Ovary (tissue), 9 donors: ENCODE measurements around the gene RNF112. TPM values are rescaled to one million over a fixed set of nuclear protein-coding genes. Genes with fewer than 3 reads are reported as not detected.

Source experiments
- DNase-seq, 5 donors: peaks; one replicate each; pipeline ENCODE4 v3.0.0-alpha.2; 2019 to 2020
- H3K27ac ChIP-seq, 2 donors: fragments of 200-600 bp; one replicate each; pipeline versions ENCODE4 v1.5.1 to v1.8.0; 2019 to 2022
- H3K27me3 ChIP-seq: fragments of 200-600 bp; one replicate; pipeline ENCODE4 v1.8.0; 2022
- H3K36me3 ChIP-seq: fragments of 200-600 bp; sonication (generic); one replicate; pipeline ENCODE4 v1.5.1; 2019
- H3K4me1 ChIP-seq: one replicate; pipeline ENCODE4 v1.8.1; 2013; ENCODE audit warnings: mild to moderate bottlenecking, moderate library complexity; ENCODE audit not compliant: insufficient read depth
- H3K4me3 ChIP-seq: fragments of 200-600 bp; sonication (generic); one replicate; pipeline ENCODE4 v1.5.1; 2017
- H3K9me3 ChIP-seq, 2 donors: fragments of 200-600 bp in 1 of 2; sonication (generic) in 1 of 2; one replicate each; pipeline versions ENCODE4 v1.5.1 to v1.8.1; 2013 to 2019; ENCODE audit warnings: mild to moderate bottlenecking in 1 of 2, moderate library complexity in 1 of 2
- CTCF ChIP-seq, 3 donors: fragments of 450-650 bp in 2 of 3; fragments of 200-600 bp in 1 of 3; IDR thresholded peaks; one replicate each; pipeline versions ENCODE4 v1.5.1 to v1.8.0; 2016 to 2022; ENCODE audit warnings: antibody characterized with exemption in 3 of 3, mild to moderate bottlenecking in 1 of 3
- EP300 ChIP-seq: sonication (generic); formaldehyde crosslinking; IDR thresholded peaks from one replicate; pipeline ENCODE4 v1.6.1; 2017; ENCODE audit warnings: antibody characterized with exemption
- POLR2A ChIP-seq: fragments of 450-650 bp; IDR thresholded peaks from one replicate; pipeline ENCODE4 v1.6.1; 2017; ENCODE audit warnings: antibody characterized with exemption, mild to moderate bottlenecking, moderate library complexity
- WGBS, 3 donors: extraction: QIAGEN DNeasy Blood & Tissue Kit in 1 of 3; methylation state at CpG; one replicate each; pipeline versions ENCODE4 v1.1.5 to v1.1.7; 2013 to 2017; 5-methylcytosine and 5-hydroxymethylcytosine counted together
- intact Hi-C, 4 donors: fragments of 100-400 bp; cut with DNase I; formaldehyde crosslinking; loops; one replicate each; pipeline versions ENCODE4 v1.11.0 to v1.15.1; 2022 to 2023
- polyA plus RNA-seq, 2 donors: library from polyadenylated mRNA; stranded (reverse); fragments of 200-250 nt in 1 of 2; fragments of 350-450 nt in 1 of 2; fragmentation: Illumina TruSeq in 1 of 2; extraction: RNeasy Lipid Tissue Mini Kit (QIAGEN cat#74804) in 1 of 2; gene quantifications; one replicate each; pipeline ENCODE4 v1.2.3, GENCODE V29; 2013 to 2014
- total RNA-seq, 7 donors: library from RNA; depleted of rRNA in 2 of 7; stranded (reverse); fragments of >200 nt in 2 of 7; fragmentation: NEBNext Ultra II Directional in 3 of 7; extraction: Animal tissue kit (Norgen Biotek cat#: 25700) in 3 of 7; gene quantifications; one replicate each; pipeline versions ENCODE4 v1.1.0 to v1.2.4, GENCODE V29; 2016 to 2023
- donor health status: DM: no; HTN: no; CAD: no; lungs with moderate emphysema.
- donor health status: DM: no; HTN: no; CAD: no.
- donor health status: Bipolar disorder and iron deficiency.
- donor health status: DM: yes; HTN: yes; CAD: no.
- donor health status: DM: no; HTN: no; CAD: no.
- donor health status: DM: yes; HTN: yes; CAD: no.

The RNF112 gene
- total and polyA plus RNA-seq, 9 donors: 0.24 to 6.9 (median 1.6) TPM

- no peaks in the 10 kb centered on the region for H3K27me3 ChIP-seq
- intact Hi-C loops: loop anchor here in 1 of 4 donors (5.0 kb wide), 1 partner anchor 120 kb away; no protein-coding TSS in a partner anchor
- peak within 1 kb of the TSS; percentile 19 for H3K4me3 ChIP-seq
- H3K4me1 ChIP-seq: peaks cover 45% of the 10 kb centered on the region
- WGBS, 3 donors: 3 to 7% (median 4%) methylated on average over 22 of the region's 22 CpGs
- H3K27ac ChIP-seq: peak within 1 kb of the TSS; percentile 89 to 93
- H3K9me3 ChIP-seq: no peaks in the 10 kb centered on the region
- DNase-seq: peak; percentile 81 to 91 (median 87)
- H3K36me3 ChIP-seq: no peaks in the 10 kb centered on the region
- no peak for TF ChIP-seq EP300
- no peak for TF ChIP-seq CTCF (IDR thresholded peaks at IDR 0.05)
- peak; percentile 20 for TF ChIP-seq POLR2A
Observed at GRCh38 chr17:19386974-19387920, 23.8 kb upstream of the RNF112 start, which contains the start of gene MFAP4. TSS of gene MFAP4 (minus strand) at chr17:19387190. CDS start at chr17:19387155, 35 bp downstream.

GRCh38 chr17:19387921-19388521 lies 23.0 kb upstream of the RNF112 start:
- Histone ChIP-seq H3K27me3 (no peaks in the 10 kb centered on the region), H3K4me1 (peaks cover 45% of the 10 kb centered on the region), H3K27ac (peak overlapping the region; percentile 89 to 93), H3K36me3 (no peaks in the 10 kb centered on the region), H3K4me3 (peak overlapping the region; percentile 19), H3K9me3 (no peaks in the 10 kb centered on the region)
- WGBS, 3 donors: 73 to 91% (median 84%) methylated on average over 2 of the region's 2 CpGs
- DNase-seq: no peak
- TF ChIP-seq CTCF (IDR thresholded peaks at IDR 0.05) (no peak), POLR2A (no peak), EP300 (no peak)
- intact Hi-C loops: loop anchor here in 1 of 4 donors (5.0 kb wide), 1 partner anchor 119 kb away; no protein-coding TSS in a partner anchor

GRCh38 chr17:19388791-19389785 lies 21.9 kb upstream of the RNF112 start:
- Histone ChIP-seq H3K9me3 (no peaks in the 10 kb centered on the region), H3K36me3 (no peaks in the 10 kb centered on the region), H3K27me3 (no peaks in the 10 kb centered on the region), H3K4me3 (no peak overlapping the region), H3K27ac (peak overlapping the region in 1 of 2 donors; percentile 89), H3K4me1 (peaks cover 41% of the 10 kb centered on the region)
- intact Hi-C loops: loop anchor here in 1 of 4 donors (5.0 kb wide), 1 partner anchor 118 kb away; no protein-coding TSS in a partner anchor
- no peak for DNase-seq
- TF ChIP-seq EP300: no peak
- TF ChIP-seq POLR2A: no peak
- TF ChIP-seq CTCF (IDR thresholded peaks at IDR 0.05): no peak
- 52 to 58% (median 53%) methylated on average over 5 of the region's 5 CpGs for WGBS, 3 donors
